Stimulated activated CD8-positive, alpha-beta memory T cell treated with anti-CD3 and anti-CD28 coated beads, Interleukin-4, amount 100 ng/mL, for 48 hours (primary cell): ENCODE results near the gene PSKH1.
"Not testable (repeated sequence)": the region's sequence is repeated elsewhere in the genome, so short reads cannot be mapped to it uniquely, and the experiment has no call there.

ENCODE experiments used
- DNase-seq: peaks from one replicate; pipeline ENCODE4 v3.0.0-alpha.2; 2020

The PSKH1 gene

DNA sequence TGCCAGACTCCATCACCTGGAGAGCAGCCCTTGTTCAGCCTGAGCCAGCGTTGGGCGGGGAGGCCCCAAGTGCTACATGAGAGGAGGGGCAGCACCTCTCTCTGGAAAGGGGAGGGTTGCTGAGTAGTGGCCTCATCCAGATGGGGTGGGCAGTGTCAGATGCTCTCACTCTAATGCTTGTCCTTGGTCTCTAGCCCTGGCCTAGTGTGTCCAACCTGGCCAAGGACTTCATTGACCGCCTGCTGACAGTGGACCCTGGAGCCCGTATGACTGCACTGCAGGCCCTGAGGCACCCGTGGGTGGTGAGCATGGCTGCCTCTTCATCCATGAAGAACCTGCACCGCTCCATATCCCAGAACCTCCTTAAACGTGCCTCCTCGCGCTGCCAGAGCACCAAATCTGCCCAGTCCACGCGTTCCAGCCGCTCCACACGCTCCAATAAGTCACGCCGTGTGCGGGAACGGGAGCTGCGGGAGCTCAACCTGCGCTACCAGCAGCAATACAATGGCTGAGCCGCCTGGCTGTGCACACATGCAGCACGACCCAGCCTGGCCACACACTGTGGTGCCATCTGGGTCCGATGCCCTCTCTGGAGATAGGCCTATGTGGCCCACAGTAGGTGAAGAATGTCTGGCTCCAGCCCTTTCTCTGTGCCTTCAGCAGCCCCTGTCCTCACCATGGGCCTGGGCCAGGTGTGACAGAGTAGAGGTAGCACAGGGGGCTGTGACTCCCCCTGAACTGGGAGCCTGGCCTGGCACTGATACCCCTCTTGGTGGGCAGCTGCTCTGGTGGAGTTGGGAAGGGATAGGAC, 34.3 kb downstream of the PSKH1 start:
- DNase-seq = no peak

GRCh38 chr16:67928147-67928546, 35.1 kb downstream of the PSKH1 start:
- DNase-seq = no peak

DNA sequence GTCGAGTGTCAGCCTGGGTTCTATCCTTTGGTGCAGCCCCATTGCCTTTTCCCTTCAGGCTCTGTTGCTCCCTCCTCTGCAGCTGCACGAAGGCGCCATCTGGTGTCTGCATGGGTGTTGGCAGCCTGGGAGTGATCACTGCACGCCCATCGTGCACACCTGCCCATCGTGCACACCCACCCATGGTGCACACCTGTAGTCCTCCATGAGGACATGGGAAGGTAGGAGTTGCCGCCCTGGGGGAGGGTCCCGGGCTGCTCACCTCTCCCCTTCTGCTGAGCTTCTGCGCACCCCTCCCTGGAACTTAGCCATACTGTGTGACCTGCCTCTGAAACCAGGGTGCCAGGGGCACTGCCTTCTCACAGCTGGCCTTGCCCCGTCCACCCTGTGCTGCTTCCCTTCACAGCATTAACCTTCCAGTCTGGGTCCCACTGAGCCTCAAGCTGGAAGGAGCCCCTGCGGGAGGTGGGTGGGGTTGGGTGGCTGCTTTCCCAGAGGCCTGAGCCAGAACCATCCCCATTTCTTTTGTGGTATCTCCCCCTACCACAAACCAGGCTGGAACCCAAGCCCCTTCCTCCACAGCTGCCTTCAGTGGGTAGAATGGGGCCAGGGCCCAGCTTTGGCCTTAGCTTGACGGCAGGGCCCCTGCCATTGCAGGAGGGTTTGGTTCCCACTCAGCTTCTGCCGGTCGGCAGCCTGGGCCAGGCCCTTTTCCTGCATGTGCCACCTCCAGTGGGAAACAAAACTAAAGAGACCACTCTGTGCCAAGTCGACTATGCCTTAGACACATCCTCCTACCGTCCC, 35.7 kb downstream of the PSKH1 start:
- peak; percentile 88 for DNase-seq

GRCh38 chr16:67930191-67930590, 37.1 kb downstream of the PSKH1 start:
- DNase-seq = no peak

- DNase-seq = no peak
Observed at GRCh38 chr16:67930678-67931211, 37.7 kb downstream of the PSKH1 start.

DNA sequence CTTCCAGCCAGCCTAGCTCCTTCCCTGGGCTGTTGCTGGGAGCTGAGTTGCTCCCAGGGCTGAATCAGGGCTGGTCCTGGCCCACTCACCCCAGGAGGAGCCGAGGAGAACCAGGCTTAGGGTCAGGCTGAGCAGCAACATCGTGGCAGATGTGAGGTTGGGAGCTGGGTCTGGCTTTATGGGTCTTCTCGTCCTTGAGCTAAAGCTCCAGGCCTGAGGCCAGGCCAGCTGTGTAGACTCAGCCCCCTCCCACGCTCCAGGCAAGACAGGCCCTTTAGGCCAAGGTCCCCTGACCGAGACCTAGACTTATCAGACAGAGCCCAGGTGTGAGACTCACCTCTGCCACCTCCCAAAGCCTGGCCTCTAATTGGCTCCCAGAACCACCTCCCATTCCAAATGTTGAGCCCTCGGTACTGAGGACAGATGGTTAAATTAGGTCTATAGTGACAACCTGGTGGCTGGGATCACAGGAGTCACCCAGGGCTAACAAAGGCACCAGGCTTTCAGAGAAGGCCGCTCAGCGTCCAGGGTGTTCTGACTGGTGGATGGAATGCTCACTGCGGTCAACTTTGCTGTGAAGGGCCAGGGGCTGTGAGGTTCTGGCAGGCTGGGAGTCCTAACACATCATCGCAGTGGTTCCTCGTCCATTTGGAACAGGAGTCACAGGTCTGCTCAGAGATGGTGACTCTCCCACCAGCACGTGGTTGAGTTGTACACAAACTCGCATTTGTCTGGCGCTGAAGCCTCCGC, 38.8 kb downstream of the PSKH1 start, which contains the start of gene CTRL:
CTRL (minus strand) TSS at position 151 of the 750 bp plus-strand sequence; CDS start at position 141, 10 bp downstream.
- DNase-seq = no peak

DNA sequence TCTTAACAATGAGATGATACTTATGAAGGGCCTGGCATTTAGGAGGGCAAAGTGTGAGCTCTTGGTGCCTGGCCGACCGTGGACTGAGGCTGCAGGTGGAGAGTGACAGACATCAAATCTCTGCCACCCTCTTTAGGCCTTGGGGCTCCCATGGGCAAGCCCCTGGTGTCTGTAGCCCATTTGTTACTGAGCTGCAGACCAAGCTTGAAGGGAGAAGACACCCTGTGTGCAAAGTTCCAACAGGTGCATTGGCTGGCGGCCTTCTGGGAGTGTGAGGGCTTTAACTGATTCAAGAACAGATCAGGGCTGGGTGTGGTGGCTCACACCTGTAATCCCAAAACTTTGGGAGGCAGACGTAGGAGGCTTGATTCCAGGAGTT, 39.4 kb downstream of the PSKH1 start:
- no peak for DNase-seq

GRCh38 chr16:67933805-67934204, 40.8 kb downstream of the PSKH1 start:
- no peak for DNase-seq

DNA sequence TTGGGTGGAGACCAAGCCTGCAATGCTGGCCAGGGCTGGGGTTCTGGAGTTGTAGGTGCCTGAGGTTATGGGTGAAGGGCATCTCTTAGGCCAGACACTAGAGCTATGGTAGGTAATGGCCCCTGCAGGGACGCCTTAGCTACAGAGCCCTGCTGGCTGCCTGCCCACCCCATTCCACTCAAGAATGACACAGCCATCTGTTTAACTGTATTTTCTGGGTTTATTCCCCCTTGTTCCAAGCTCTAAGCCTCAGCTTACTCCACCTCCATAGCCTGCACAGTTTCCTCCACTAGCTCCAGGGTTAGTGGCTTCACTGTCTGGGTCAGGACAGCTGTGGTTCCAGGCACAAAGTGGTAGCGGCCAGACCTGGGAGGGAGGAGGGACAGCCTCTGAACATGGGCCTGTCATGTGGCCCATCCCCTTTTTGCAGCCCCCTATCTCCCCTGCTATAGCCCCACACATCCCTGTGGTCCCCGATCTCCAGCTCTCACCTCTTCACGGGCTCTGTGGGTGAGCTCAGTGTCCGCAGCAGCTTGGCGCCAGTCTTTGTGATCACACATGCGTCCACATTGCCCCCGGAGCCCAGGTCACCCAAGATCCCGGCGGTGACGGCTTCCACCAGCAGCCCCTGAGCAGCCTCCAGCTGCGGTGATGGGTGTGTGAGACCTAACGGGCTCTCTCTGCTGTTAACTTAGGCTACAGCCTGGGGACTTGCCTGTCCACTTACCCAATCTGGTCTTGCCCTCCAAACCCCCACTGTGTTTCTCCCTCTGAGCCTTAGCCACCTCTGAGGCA, 41.4 kb downstream of the PSKH1 start:
- DNase-seq = no peak

DNA sequence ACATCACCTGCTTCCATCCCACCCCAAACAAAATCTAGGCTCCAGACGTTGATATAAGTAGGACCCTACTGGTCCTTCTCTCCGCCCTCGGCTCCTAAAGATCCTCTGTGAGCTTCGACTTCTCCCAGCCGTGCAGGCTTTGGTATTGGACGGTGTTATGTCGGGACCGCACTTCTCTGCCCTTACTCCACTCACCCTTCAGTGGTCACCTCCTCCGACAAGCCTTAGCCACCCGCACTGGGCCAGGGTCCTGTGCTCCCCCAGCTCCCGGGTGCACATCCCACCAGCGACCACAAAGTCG, 42.0 kb downstream of the PSKH1 start:
- no peak for DNase-seq

GRCh38 chr16:67935402-67936123, 42.5 kb downstream of the PSKH1 start:
- DNase-seq = peak; percentile 96

DNA sequence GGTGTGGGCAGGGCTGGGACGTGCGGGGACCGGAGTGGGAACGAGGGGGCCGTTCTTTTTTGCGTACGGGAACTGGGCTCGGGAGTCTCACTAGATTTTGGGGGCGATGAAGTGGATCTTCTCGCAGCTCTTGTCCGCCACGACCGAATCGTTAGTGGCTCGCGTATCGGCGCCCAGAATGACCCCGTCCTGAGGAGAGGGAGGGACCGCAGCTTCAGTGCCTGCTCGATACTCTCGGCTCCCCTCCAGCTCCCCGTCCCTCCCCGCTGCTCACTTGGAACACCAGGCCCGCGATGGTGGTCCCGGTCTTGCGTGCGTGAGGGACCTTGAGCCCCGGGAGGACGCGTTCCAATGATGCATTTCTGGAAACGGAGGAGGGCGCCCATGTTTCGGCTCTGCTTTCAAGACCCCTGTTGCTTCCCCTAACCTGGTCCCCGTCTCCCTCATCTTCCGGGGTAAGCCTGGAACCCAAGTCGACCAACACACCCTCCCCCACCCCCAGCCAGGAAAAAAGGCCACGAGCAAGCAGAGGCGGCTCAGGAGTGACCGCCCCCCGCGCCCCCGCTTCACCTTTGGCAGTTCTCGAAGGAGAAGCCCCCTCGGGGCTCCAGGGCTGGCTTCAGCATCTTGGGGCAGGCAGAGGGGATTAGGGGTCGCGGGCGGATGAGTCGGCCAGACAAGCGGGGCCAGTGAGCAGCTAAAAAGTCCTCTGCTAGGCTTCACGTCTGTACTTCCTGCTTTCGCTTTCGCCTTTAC, 43.2 kb downstream of the PSKH1 start, which contains the start of gene PSMB10:
PSMB10 (minus strand) TSS at position 727 of the 756 bp plus-strand sequence; CDS start at position 626, 101 bp downstream.
- DNase-seq = peak; percentile 71

DNA sequence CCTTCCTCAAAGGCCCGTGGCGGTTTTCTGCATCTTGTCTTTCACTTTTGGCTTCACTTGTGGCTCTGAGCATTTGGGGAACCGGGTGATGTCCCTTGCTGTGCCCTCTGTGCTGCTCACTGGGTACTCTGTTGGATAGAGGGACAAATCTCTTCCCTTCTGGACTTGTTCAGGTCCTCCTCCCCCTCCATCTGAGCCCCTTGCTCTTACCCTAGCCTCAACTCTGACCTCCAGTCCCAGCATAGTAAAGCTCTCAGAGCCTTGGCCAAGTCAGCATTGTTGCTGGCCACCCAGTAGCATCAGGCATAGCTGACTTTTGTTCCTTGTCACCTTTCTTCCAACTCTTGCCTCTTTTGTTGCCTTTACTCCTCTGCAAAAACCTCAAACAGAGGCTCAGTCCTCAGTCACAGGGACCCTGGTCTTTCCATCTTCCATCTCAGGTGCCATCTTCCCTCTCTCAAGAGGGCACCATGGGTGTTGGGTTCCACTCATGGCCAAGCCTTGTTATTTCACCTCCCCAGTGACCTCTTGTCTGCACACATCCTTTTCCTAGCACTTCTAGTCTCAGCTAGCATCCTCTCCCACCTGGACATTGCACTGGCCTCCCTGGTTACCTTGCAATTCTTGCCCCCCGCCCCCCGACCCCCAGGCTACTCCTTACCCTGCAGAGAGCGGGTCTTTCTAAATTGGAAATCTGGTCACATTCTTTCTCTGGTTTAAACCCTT, 44.0 kb downstream of the PSKH1 start:
- peak; percentile 82 for DNase-seq

DNA sequence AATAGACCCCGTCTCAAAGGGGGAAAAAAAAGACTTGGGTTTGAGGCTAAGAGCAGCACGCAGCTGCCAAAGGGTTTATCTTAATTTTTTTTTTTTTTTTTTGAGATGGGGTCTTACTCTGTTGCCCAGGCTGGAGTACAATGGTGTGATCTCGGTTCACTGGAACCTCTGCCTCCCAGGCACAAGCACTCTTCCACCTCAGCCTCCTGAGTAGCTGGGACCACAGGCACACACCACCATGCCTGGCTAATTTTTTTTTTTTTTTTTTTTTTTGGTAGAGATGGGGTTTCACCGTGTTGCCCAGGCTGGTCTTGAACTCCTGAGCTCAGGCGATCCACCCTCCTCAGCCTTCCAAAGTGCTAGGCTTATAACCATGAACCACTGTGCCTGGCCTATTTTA, 44.7 kb downstream of the PSKH1 start:
- not testable (repeated sequence) for DNase-seq

DNA sequence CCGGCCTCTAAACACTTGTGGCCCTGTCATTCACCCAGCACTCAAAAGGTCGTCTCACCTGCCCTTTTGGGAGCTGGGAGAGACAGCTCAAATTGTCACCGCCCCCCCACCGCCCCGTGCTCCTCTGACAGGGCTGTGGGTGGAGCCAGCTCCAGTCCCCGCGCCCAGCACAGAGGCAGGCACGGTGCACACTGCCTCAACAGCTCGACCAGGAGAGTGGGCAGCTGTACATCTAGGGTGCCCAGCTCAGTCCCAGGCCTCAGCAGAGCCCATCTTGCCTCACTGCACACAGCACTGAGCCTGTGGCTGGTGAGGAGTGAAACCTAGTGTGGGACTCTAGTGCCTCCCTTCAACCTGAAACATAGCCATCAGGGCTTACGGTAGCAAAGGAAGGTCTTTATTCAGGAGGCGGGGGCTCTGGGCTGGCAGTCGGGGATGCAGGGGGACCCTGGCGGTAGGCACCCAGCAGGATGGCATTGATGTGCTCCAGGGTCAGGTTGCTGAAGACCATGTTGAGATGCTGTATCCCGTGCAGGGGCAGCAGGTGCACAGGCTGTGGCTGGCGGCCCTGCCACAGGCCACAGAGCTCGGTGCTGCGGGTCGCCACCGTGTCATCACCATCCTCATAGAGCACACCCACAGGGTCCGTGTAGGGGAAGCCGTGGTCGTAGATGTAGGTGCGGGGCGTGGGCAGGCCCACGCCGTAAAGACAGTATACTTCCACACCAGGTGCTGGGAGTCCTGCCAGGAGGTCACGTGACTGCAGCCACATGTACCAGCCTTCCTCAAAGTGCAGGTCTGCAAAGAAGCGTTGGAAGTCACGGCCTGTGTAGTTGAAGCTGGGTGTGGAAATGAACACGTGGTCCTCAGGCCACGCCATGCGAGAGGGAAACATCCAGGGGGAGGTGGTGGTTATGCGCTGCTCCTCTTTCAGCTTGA, 46.7 kb downstream of the PSKH1 start:
- peak; percentile 68 for DNase-seq

DNA sequence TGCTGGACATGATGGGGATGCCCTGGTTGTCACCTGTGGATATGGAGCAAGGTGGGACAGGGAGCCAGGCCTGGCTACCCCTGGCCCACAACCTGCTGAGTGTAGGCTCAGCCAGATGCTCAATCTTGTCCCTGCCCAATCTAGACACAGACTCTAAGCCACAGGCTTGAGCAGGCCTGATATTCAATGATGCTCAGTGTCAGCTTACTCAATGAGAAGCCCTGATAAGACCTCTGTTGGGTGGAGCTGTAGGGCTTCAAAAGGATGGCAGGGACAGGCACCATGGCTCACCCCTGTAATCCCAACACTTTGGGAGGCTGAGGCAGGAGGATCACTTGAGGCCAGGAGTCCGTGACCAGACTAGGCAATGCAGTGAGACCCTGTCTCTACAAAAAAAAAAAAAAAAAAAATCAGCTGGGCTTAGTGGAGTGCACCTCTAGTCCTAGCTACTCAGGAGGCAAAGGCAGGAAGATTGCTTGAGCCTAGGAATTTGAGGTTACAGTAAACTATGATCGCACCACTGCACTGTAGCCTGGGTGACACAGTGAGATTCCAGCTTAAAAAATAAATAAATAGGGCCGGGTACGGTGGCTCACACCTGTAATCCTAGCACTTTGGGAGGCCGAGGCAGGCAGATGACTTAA, 47.5 kb downstream of the PSKH1 start:
- no peak for DNase-seq

DNA sequence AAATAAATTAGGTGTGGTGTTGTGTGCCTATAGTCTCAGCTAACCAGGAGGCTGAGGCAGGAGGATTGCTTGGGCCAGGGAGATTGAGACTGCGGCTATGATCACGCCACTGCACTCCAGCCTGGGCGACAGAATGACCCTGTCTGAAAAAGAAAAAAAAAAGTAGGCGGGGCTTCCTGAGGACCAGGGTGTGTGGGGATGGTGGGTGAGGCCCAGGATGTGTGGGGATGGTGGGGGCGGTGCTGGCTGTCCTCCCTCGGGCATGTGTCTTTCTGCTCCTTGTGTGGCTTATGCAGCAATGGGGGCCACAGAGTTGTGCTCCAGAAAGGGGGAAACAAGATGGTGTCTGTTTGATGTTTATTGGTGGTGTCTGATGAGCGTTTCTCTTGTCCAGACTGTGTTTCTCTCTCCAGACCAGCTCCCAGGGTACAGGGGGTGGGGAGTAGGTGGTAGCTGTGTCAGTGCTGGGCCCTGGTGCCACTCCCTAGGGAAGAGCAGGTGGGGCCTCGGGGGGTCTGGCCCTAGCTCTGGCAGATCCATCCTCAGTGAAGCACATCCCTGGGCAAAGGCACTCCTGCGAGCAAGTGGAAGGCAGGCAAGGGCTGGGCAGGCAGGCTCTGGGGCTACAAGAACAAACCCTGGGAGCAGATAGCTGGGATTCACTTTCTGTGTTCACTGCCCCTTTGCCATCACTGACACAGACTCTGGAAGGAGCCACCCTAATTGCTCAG, 48.6 kb downstream of the PSKH1 start:
- no peak for DNase-seq

GRCh38 chr16:67942200-67942509, 49.1 kb downstream of the PSKH1 start:
- peak; percentile 62 for DNase-seq
